HG02610 (cell line): ENCODE data around the gene LTBP2.

Source experiments
- ATAC-seq: cut with Tn5 transposase; IDR thresholded peaks from one replicate; pipeline ENCODE4 v1.9.1; 2021; ENCODE audit warnings: mild to moderate bottlenecking, moderate library complexity; ENCODE audit not compliant: unreplicated experiment

LTBP2 gene

GRCh38 chr14:74611650-74612349 lies at the start of gene LTBP2:
TSS of gene LTBP2 (minus strand) at chr14:74612237. CDS start at chr14:74611944, 293 bp downstream.
- ATAC-seq: no peak

- ATAC-seq: no peak
Observed at GRCh38 chr14:74660863-74661262, 48.8 kb upstream of the LTBP2 start.

GRCh38 chr14:74660167-74660566 lies 48.1 kb upstream of the LTBP2 start:
- ATAC-seq: no peak

GRCh38 chr14:74658535-74659131 lies 46.6 kb upstream of the LTBP2 start:
- no peak for ATAC-seq

- peak; percentile 47 for ATAC-seq
Observed at GRCh38 chr14:74656964-74657363, 44.9 kb upstream of the LTBP2 start.

DNA sequence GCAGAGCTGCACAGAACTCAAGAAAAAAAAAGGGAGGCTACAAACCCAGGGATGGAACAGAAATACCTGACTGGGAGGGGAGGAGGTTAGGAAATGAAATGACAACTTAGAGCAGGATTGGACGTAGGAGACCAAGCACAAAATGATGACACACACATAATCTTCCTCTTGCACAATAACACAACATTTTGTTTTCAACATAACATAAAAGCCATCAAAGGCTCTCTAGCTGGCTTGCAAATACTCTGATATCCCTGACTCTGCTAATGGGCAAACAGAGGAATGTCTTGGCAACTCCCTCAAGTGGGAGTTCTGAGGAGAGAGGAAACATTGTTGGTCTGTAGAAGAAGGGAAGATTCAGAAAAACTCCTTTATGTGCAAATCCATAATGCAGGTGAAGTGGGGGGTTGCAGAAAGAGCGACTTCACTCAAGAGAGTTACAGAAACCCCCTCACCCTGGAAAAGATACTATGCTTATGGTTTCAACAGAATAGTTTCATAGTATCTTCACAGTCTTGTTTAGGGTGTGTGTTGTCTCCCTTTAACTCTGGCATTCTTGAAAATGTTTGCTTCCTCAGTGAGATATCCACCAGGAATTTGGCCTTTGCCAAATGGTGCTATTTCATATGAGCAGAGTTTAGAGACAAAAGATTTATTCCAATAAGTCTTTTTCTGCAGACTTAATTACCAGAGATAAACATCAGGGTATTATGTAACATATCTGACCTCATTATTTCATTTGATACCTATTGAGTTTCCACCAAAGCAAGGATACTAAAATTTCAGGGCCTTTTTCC lies 43.8 kb upstream of the LTBP2 start:
- no peak for ATAC-seq

- no peak for ATAC-seq
Observed at GRCh38 chr14:74654931-74655330, 42.9 kb upstream of the LTBP2 start.

DNA sequence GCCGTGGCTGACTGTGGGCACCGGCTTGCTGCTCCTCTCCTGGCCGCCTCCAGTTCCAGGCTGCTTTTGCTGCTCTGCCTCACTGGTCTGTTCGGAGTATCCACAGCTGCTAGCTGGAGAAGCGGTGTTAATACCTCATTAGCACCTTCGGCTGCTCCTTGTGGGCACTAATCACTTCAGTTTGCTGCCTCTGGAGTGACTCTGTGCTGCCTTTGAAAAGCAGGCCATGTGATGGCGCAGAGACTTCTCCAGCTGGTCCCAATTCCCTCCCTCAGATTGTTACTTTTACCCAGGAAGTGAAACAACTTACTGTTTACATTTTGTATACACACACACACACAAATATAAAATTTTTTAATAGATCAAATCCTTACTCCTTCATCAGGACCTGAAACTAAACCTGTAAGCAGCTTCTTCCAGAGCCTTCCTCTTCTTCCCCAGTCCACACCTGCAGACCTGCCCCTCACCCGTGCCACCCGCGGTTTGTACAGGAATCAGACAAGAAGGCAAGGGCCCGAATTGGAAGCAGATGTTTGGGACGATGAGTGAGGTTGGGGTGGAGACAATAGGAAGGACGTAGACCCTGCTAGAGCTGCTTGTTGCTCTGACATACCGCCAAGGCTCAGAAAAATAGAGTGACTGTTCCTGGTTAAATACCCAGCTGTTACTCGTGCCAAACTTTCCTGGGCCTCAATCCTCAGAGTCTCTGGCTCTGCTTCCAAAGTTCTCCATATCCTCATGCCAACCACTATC lies 41.5 kb upstream of the LTBP2 start:
- ATAC-seq: no peak

GRCh38 chr14:74652541-74652940 lies 40.5 kb upstream of the LTBP2 start:
- ATAC-seq: no peak

GRCh38 chr14:74650927-74651686 lies 39.1 kb upstream of the LTBP2 start:
- no peak for ATAC-seq

DNA sequence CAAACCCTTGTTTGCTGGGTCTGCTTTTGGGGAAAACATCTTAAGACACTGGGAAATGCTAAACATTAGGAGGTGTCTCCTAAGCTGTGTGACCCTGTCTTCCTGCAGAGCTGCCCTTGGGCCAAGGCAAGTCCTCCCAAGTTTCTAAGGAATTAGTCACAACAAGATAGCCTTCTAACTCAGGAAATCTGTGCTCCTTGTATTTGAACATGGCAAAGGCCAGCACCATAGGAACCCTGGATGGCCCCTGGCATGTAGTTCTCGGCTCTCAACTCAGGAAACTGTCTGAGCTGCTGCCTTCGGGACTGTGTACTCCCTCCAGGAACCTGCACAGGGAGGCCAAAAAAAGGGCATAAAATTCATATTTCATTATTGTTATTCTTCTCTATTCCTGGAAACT lies 37.6 kb upstream of the LTBP2 start:
- no peak for ATAC-seq

- ATAC-seq: no peak
Observed at GRCh38 chr14:74649167-74649566, 37.1 kb upstream of the LTBP2 start.

DNA sequence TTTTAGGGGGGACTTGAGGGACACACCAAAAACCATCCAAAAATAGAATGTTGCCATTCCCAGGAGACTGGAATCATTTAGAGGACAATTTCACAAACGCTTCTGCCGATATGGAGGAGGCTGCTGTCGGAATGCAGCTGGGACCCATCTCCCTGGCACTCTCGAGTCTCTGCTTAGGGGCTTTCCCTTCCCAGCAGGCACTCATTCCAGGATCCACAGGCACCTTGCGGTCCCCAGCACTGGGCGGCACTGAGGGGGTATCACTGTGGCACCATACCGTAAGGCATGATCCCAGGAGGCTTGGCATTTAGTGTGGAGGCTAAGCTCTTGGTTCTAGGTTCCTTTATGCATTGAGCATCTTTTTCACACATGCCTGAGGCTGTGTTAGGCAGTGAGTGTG lies 36.6 kb upstream of the LTBP2 start:
- no peak for ATAC-seq

DNA sequence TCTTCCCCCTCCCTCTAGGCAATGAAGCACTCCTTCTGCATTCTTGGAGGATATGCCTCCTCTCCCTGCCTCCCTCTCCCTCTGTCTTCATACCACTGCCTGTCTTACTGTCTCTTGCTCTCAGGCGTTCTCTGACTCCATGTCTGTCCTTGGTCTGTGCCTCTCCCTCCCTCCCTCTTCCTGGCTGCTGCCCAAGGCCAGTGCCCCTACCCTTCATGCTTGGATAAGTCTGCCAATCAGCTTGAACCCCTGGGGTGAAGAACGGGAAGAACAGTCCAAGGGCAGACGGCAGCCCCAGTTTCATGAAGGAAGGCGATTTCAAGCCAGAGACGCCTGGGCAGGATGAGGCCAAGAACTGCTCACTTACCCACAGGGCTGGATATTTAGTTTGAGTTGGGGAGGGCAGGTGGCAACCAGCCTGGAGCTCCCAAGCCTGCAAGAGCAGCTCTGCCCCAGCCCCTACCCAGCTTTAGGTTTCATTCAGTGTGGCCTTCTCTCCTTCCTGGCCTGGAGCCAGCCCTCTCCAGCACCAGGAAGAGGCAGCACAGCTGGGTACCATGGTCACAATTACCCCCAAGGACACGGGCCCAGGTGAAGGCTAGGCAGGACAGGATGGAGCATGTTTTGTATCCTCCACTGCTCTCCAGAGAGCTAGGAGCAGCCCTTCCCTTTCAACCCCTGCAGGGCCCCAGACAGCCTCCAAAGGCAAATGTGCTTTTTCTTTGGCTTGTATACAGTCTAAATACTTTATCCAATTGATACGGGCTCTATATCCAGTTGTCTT lies 35.8 kb upstream of the LTBP2 start:
- ATAC-seq: no peak

GRCh38 chr14:74647061-74647677 lies 35.1 kb upstream of the LTBP2 start:
- no peak for ATAC-seq

GRCh38 chr14:74645756-74646470 lies 33.9 kb upstream of the LTBP2 start:
- ATAC-seq: no peak

DNA sequence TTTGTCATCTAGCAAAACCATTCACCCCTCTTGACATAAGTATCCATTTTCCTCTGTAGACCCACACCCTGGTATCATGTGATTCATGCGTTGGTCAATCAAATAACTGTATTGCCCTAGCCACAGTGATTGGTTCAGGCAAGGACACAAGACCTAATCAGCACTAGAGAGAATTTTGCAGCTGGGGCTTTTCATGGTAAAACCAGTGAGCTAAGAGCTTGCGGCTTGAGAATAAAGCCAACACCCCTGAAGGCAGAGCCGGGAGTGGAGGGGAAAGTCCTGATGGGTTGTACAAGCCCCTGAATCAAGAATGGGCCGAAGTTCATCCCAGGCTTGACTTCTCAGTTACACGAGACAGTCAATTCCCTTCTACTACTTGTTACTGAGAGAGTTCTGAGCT lies 33.2 kb upstream of the LTBP2 start:
- ATAC-seq: no peak

GRCh38 chr14:74641601-74642391 lies 29.8 kb upstream of the LTBP2 start:
- ATAC-seq: no peak
